HL-60 (cell line): ENCODE data around the gene SNRNP25.

Source experiments
- GABPA ChIP-seq: IDR thresholded peaks from 2 replicates; pipeline ENCODE4 v1.6.1; 2012; ENCODE audit warnings: low read depth
- POLR2AphosphoS5 ChIP-seq: IDR thresholded peaks from 2 replicates; pipeline ENCODE4 v1.6.1; 2012; ENCODE audit warnings: low read depth
- TF ChIP-seq, protein P1 (sequence below): IDR thresholded peaks from one replicate; pipeline ENCODE4 v1.5.1; 2011; ENCODE audit warnings: low read length, control low read depth, inconsistent platforms; ENCODE audit not compliant: insufficient read depth
- TF ChIP-seq, protein P2 (sequence below): IDR thresholded peaks from 2 replicates; pipeline ENCODE4 v1.6.1; 2012; ENCODE audit warnings: low read depth; ENCODE audit not compliant: insufficient replicate concordance

DNA sequence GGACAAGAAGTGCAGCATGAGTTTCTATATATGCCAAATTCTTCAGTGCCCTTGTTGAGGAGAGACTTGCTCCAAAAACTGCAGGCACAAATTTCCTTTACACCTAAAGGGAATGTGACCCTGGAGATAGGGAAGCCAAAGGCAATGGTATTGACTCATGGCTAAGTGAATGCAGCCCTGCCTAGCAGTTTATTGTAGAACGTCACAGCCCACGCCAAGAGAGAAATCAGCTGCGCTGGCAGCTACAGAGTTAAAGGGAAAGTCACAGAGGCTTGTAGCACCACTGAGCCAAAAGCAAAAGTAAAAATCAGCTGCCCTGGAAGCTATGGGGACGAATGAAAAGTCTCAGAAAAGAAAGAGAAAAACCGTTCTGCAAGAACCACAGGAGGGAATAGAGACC is 10.3 kb upstream of the SNRNP25 start:
- TF ChIP-seq, protein P1, sequence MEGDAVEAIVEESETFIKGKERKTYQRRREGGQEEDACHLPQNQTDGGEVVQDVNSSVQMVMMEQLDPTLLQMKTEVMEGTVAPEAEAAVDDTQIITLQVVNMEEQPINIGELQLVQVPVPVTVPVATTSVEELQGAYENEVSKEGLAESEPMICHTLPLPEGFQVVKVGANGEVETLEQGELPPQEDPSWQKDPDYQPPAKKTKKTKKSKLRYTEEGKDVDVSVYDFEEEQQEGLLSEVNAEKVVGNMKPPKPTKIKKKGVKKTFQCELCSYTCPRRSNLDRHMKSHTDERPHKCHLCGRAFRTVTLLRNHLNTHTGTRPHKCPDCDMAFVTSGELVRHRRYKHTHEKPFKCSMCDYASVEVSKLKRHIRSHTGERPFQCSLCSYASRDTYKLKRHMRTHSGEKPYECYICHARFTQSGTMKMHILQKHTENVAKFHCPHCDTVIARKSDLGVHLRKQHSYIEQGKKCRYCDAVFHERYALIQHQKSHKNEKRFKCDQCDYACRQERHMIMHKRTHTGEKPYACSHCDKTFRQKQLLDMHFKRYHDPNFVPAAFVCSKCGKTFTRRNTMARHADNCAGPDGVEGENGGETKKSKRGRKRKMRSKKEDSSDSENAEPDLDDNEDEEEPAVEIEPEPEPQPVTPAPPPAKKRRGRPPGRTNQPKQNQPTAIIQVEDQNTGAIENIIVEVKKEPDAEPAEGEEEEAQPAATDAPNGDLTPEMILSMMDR, result no peak
- TF ChIP-seq POLR2AphosphoS5, result no peak
- TF ChIP-seq GABPA, result no peak
- TF ChIP-seq, protein P2, sequence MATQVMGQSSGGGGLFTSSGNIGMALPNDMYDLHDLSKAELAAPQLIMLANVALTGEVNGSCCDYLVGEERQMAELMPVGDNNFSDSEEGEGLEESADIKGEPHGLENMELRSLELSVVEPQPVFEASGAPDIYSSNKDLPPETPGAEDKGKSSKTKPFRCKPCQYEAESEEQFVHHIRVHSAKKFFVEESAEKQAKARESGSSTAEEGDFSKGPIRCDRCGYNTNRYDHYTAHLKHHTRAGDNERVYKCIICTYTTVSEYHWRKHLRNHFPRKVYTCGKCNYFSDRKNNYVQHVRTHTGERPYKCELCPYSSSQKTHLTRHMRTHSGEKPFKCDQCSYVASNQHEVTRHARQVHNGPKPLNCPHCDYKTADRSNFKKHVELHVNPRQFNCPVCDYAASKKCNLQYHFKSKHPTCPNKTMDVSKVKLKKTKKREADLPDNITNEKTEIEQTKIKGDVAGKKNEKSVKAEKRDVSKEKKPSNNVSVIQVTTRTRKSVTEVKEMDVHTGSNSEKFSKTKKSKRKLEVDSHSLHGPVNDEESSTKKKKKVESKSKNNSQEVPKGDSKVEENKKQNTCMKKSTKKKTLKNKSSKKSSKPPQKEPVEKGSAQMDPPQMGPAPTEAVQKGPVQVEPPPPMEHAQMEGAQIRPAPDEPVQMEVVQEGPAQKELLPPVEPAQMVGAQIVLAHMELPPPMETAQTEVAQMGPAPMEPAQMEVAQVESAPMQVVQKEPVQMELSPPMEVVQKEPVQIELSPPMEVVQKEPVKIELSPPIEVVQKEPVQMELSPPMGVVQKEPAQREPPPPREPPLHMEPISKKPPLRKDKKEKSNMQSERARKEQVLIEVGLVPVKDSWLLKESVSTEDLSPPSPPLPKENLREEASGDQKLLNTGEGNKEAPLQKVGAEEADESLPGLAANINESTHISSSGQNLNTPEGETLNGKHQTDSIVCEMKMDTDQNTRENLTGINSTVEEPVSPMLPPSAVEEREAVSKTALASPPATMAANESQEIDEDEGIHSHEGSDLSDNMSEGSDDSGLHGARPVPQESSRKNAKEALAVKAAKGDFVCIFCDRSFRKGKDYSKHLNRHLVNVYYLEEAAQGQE, result no peak
